Activated naive CD4-positive, alpha-beta T cell treated with anti-CD3 and anti-CD28 coated beads, Interleukin-2, amount 50 U/mL, for 24 hours (primary cell): Measurements from ENCODE around the gene MAJIN.

Experiments
- H3K27ac Mint-ChIP-seq: one replicate; pipeline ENCODE4 v1.8.0; 2021; ENCODE audit warnings: mild to moderate bottlenecking, mixed read lengths
- H3K27me3 Mint-ChIP-seq: one replicate; pipeline ENCODE4 v1.8.0; 2021; ENCODE audit warnings: mixed read lengths
- H3K36me3 Mint-ChIP-seq: one replicate; pipeline ENCODE4 v1.8.0; 2021; ENCODE audit warnings: mixed read lengths
- H3K4me1 Mint-ChIP-seq: one replicate; pipeline ENCODE4 v1.8.0; 2021; ENCODE audit warnings: mixed read lengths
- H3K4me3 Mint-ChIP-seq: one replicate; pipeline ENCODE4 v1.8.0; 2021; ENCODE audit warnings: mild to moderate bottlenecking, mixed read lengths
- H3K9me3 Mint-ChIP-seq: one replicate; pipeline ENCODE4 v1.8.0; 2021; ENCODE audit warnings: mixed read lengths

MAJIN gene

GRCh38 chr11:64913171-64913727, 58.7 kb downstream of the MAJIN start:
- H3K36me3 Mint-ChIP-seq: peaks cover 5% of the 10 kb centered on the region
- H3K27me3 Mint-ChIP-seq: no peaks in the 10 kb centered on the region
- no peaks in the 10 kb centered on the region for H3K9me3 Mint-ChIP-seq
- no peak overlapping the region for H3K27ac Mint-ChIP-seq
- peaks cover 26% of the 10 kb centered on the region for H3K4me1 Mint-ChIP-seq
- H3K4me3 Mint-ChIP-seq: no peak overlapping the region

DNA sequence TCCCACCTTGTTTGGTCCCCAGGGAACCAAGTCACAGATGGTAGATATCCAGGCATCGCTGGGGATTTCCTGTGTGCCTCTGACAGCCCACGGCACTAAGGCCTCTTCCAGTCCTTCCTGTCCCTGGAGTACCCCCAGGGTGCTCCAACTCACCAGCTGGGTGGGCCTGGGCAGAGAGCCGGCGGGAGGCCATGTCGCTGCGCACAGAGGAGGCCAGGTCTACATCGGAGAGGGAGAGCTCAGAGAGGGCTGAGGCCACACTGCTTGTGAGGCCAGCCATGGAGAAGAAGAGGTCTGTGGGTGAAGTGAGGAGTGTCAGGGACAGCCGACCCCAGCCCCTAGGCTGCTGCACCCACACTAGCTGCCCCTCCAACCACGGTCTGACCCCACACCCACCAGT, 60.2 kb downstream of the MAJIN start:
- Mint-ChIP-seq H3K36me3 (peaks cover 9% of the 10 kb centered on the region), H3K4me1 (peaks cover 18% of the 10 kb centered on the region), H3K9me3 (no peaks in the 10 kb centered on the region), H3K4me3 (no peak overlapping the region), H3K27ac (no peak overlapping the region), H3K27me3 (no peaks in the 10 kb centered on the region)

GRCh38 chr11:64911142-64911541, 60.8 kb downstream of the MAJIN start:
- Mint-ChIP-seq H3K4me1 (peaks cover 12% of the 10 kb centered on the region), H3K27ac (no peak overlapping the region), H3K27me3 (no peaks in the 10 kb centered on the region), H3K4me3 (no peak overlapping the region), H3K9me3 (no peaks in the 10 kb centered on the region), H3K36me3 (peaks cover 9% of the 10 kb centered on the region)

DNA sequence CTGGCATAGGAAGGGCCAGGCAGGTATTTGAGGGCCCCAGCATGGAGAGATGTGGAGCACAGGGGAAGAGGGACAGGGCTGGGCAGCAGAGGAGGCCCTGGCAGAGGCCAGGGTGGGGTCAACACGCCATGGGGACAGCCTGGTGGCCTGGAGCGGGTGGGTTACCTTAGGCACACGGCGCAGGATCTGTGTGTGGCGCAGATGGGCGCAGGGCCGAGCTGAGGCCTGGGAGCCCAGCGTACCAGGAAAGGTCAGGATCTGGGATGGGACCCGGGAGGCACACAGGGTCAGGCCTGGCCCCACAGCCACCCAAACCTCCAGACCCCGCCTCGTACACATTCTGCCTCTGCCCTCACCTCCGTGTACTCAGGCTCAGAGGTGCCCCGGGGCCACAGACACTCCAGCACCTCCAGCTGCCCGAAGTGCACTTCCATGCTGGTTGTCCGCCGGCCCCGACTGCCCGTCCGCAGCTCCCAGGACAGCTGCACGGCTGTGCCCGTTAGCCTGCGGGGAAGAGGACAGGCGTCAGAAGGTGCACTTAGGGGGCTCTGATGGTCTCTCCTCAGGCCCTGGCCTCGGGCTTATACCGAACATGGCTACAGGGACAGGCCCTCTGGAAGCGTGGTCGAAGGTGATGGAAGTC, 61.3 kb downstream of the MAJIN start:
- Mint-ChIP-seq H3K9me3 (no peaks in the 10 kb centered on the region), H3K27me3 (no peaks in the 10 kb centered on the region), H3K4me1 (peaks cover 7% of the 10 kb centered on the region), H3K27ac (no peak overlapping the region), H3K36me3 (peaks cover 9% of the 10 kb centered on the region), H3K4me3 (no peak overlapping the region)

DNA sequence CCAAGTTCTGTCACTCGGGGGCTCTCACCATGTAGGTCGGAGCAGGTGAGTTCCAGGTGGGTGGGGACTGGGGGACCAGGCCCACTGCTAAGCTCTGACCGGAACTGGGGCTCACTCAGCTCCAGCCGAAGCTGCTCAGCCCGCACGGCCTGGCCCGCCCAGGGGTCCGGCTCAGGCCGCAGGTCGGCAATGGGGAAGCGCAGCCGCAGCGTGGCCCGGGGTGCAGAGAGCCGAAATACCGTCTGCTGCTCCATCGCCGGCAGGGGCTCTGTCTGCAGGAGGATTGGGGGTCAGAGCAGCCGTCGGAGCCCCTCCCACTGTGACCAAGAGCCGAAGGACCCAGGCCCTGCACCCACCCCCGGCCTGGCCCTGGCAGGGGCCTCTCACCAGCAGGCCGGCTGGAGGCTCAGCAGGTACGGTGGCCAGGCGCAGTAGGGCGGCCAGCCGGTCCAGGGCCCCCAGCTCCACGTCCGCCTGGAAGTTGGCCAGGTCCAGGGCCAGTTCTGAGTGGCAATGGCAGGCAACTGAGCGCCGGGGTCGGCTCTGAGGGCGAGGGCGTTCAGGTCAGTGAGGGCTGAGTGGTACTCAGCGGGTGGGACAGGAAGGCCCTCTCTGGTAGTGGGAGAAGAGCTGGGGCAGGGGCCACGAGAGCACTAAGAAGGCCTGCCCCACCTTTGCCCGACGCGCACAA, 62.1 kb downstream of the MAJIN start:
- Mint-ChIP-seq H3K27ac (no peak overlapping the region), H3K36me3 (peaks cover 9% of the 10 kb centered on the region), H3K9me3 (no peaks in the 10 kb centered on the region), H3K27me3 (no peaks in the 10 kb centered on the region), H3K4me3 (no peak overlapping the region), H3K4me1 (peaks cover 4% of the 10 kb centered on the region)

GRCh38 chr11:64908766-64909165, 63.1 kb downstream of the MAJIN start:
- Mint-ChIP-seq H3K4me1 (no peaks in the 10 kb centered on the region), H3K4me3 (no peak overlapping the region), H3K27ac (no peak overlapping the region), H3K36me3 (peaks cover 9% of the 10 kb centered on the region), H3K9me3 (no peaks in the 10 kb centered on the region), H3K27me3 (no peaks in the 10 kb centered on the region)

GRCh38 chr11:64906314-64906635, 65.6 kb downstream of the MAJIN start:
- peaks cover 6% of the 10 kb centered on the region for H3K36me3 Mint-ChIP-seq
- no peak overlapping the region for H3K27ac Mint-ChIP-seq
- H3K9me3 Mint-ChIP-seq: no peaks in the 10 kb centered on the region
- H3K27me3 Mint-ChIP-seq: no peaks in the 10 kb centered on the region
- H3K4me3 Mint-ChIP-seq: no peak overlapping the region
- H3K4me1 Mint-ChIP-seq: peaks cover 5% of the 10 kb centered on the region

DNA sequence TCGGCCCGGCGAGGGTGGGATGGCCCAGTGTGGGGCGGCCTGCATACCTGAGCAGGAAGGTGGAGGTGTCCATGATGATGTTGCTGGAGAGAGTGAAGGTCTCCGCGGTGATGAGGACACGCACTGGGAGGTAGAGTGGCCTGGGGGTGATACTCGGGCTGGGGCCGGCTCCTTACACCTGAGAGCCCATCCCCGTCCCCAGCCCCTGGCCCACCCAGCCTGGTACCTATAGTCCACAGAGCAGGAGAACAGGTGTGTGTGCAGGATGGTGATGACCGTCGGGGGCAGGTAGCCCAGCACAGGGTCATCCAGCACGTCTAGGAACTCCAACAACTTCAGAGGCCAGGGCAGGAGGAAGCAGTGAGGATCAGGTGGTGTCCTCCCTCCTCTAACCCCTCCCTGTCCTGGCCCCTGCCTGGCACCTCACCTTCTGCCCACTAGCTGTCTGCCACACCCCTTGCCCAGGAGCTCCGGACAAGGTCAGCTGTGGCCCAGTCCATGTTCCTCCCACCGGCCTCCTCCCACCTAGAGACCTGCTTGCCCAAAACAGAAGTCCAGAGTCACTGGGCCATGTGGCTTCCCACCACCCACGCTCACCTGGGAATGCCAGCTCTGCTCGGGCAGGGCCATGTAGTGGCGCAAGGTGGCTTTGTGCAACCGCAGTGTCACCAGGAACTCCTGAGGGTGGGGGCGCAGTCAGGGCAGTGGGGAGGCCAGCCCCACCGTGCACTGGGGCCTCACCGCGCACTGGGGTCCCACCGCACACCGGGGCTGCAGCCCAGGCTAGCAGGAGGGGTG, 66.2 kb downstream of the MAJIN start:
- H3K27ac Mint-ChIP-seq: no peak overlapping the region
- H3K36me3 Mint-ChIP-seq: peaks cover 6% of the 10 kb centered on the region
- no peaks in the 10 kb centered on the region for H3K9me3 Mint-ChIP-seq
- no peak overlapping the region for H3K4me3 Mint-ChIP-seq
- peaks cover 6% of the 10 kb centered on the region for H3K4me1 Mint-ChIP-seq
- H3K27me3 Mint-ChIP-seq: no peaks in the 10 kb centered on the region

DNA sequence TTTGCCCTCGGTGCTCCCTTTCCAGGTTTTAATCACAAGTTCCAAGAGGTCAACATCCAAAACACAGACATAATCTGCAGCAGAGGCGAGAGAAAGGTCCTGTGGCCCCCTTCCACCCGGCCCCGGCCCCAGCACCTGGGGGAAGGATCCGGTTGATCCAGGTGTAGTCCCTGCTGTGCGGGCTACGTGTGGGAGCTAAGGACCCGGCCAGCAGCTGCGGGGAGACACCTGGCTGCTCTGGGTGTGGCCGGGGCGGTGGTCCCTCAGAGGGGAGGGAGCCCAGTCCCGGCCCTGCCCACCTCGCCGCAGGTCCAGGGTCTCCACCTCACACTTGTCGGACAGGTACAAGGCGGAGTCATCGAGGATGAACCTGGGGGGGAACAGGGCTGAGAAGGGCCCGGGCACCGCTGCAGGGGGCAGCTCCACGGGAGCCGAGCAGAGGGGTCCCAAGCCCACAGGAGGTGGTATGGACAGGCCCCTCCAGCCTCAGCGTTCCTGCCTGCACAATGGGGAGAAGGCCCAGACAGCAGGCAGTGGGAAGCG, 68.5 kb downstream of the MAJIN start:
- peaks cover 8% of the 10 kb centered on the region for H3K36me3 Mint-ChIP-seq
- H3K27ac Mint-ChIP-seq: no peak overlapping the region
- H3K27me3 Mint-ChIP-seq: no peaks in the 10 kb centered on the region
- no peaks in the 10 kb centered on the region for H3K9me3 Mint-ChIP-seq
- no peak overlapping the region for H3K4me3 Mint-ChIP-seq
- peaks cover 12% of the 10 kb centered on the region for H3K4me1 Mint-ChIP-seq

- no peak overlapping the region for H3K27ac Mint-ChIP-seq
- no peaks in the 10 kb centered on the region for H3K27me3 Mint-ChIP-seq
- H3K4me3 Mint-ChIP-seq: no peak overlapping the region
- peaks cover 4% of the 10 kb centered on the region for H3K36me3 Mint-ChIP-seq
- no peaks in the 10 kb centered on the region for H3K9me3 Mint-ChIP-seq
- peaks cover 12% of the 10 kb centered on the region for H3K4me1 Mint-ChIP-seq
Observed at GRCh38 chr11:64902102-64902900, 69.6 kb downstream of the MAJIN start.

DNA sequence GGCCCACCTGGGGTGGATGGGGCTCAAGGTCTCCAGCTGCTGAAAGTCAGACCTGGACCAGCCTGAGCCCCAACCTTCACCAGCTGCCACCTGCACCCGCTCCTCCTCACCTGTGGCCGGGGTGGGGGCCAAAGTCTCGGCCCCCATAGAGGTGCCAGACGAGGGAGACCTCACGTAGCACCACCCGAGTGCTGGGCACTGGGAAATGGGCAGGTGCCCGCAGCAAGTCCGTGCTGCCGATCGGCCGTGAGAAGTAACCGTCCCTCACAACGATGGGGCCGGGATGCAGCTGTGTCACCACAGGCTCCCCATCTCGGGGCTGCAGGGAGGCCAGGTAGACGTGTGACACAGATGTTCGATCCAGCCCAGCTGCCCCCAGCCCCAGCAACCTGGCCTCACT, 71.1 kb downstream of the MAJIN start:
- no peak overlapping the region for H3K27ac Mint-ChIP-seq
- no peak overlapping the region for H3K4me3 Mint-ChIP-seq
- H3K9me3 Mint-ChIP-seq: no peaks in the 10 kb centered on the region
- peaks cover 4% of the 10 kb centered on the region for H3K36me3 Mint-ChIP-seq
- H3K4me1 Mint-ChIP-seq: peaks cover 12% of the 10 kb centered on the region
- H3K27me3 Mint-ChIP-seq: no peaks in the 10 kb centered on the region

GRCh38 chr11:64900263-64900678, 71.6 kb downstream of the MAJIN start:
- Mint-ChIP-seq H3K36me3 (peaks cover 4% of the 10 kb centered on the region), H3K9me3 (no peaks in the 10 kb centered on the region), H3K4me1 (peaks cover 12% of the 10 kb centered on the region), H3K27ac (peak overlapping the region; percentile 44), H3K4me3 (peak overlapping the region; percentile 66), H3K27me3 (no peaks in the 10 kb centered on the region)

DNA sequence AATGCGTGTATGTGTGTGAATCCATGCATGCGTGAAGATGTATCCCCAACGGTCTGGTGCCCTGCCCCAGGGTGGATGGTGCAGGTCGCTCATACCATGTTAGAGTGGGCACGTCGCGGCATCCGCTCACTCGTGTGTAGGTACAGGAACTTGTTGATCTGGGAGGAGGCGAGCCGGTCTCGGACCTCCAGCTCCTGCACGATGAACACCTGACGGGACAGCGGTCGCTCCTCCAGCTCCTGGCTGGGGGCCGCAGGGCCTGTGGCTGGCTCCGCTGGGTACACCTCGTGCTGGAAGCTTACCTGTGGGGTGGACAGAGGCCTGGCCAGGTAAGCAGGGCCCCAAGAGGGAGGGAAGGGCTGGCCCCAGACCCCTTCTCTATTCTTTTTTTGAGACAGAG, 73.4 kb downstream of the MAJIN start:
- Mint-ChIP-seq H3K27ac (no peak overlapping the region), H3K4me3 (no peak overlapping the region), H3K9me3 (no peaks in the 10 kb centered on the region), H3K36me3 (peaks cover 4% of the 10 kb centered on the region), H3K27me3 (no peaks in the 10 kb centered on the region), H3K4me1 (peaks cover 12% of the 10 kb centered on the region)

- Mint-ChIP-seq H3K36me3 (peaks cover 4% of the 10 kb centered on the region), H3K27me3 (no peaks in the 10 kb centered on the region), H3K27ac (no peak overlapping the region)
Observed at GRCh38 chr11:64898076-64898445, 73.8 kb downstream of the MAJIN start.

GRCh38 chr11:64897381-64898075, 74.4 kb downstream of the MAJIN start:
- no peaks in the 10 kb centered on the region for H3K9me3 Mint-ChIP-seq
- H3K4me3 Mint-ChIP-seq: no peak overlapping the region
- no peaks in the 10 kb centered on the region for H3K27me3 Mint-ChIP-seq
- peaks cover 4% of the 10 kb centered on the region for H3K36me3 Mint-ChIP-seq
- peaks cover 12% of the 10 kb centered on the region for H3K4me1 Mint-ChIP-seq
- H3K27ac Mint-ChIP-seq: no peak overlapping the region

More at GRCh38 chr11:64898076-64898445, 73.8 kb downstream of the MAJIN start:
- H3K4me3 Mint-ChIP-seq: no peak overlapping the region
- H3K4me1 Mint-ChIP-seq: peaks cover 12% of the 10 kb centered on the region
- H3K9me3 Mint-ChIP-seq: no peaks in the 10 kb centered on the region
